Coronary artery (tissue), 2 donors: ENCODE measurements around the gene FERMT2.

Experiments used
- DNase-seq: peaks from one replicate; pipeline ENCODE4 v3.0.0-alpha.2; 2017; ENCODE audit warnings: low spot score
- H3K27ac ChIP-seq, 2 donors: fragments of 200-600 bp; sonication (generic); one replicate each; pipeline ENCODE4 v1.5.1; 2016 to 2019
- H3K4me3 ChIP-seq: fragments of 200-600 bp; sonication (generic); 2 replicates; pipeline ENCODE4 v1.5.1; 2016; ENCODE audit warnings: mild to moderate bottlenecking, moderate library complexity
- TF ChIP-seq, protein P1 (sequence below): fragments of 200-600 bp; sonication (generic); IDR thresholded peaks from one replicate; pipeline ENCODE4 v1.5.1; 2019; ENCODE audit warnings: antibody characterized with exemption

FERMT2 gene

DNA sequence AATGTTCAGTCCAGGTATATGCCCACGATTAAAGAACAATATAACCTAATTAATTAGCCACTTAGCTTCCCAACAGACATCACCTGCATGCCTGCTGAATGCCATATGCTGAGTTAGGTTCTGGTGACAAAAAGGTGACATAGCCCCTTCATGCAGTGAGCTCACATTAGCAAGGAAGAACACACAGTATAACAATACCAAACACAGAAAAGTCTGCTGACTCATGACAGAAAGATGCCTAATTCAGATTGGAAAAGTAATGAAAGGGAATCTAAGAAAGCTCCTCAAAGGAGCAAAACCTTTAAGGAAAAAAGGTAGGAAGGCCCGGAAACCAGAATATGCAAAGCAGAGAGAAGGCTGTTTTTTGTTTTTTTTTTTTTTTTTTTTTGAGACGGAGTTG, 59.0 kb downstream of the FERMT2 start:
- TF ChIP-seq, protein P1, sequence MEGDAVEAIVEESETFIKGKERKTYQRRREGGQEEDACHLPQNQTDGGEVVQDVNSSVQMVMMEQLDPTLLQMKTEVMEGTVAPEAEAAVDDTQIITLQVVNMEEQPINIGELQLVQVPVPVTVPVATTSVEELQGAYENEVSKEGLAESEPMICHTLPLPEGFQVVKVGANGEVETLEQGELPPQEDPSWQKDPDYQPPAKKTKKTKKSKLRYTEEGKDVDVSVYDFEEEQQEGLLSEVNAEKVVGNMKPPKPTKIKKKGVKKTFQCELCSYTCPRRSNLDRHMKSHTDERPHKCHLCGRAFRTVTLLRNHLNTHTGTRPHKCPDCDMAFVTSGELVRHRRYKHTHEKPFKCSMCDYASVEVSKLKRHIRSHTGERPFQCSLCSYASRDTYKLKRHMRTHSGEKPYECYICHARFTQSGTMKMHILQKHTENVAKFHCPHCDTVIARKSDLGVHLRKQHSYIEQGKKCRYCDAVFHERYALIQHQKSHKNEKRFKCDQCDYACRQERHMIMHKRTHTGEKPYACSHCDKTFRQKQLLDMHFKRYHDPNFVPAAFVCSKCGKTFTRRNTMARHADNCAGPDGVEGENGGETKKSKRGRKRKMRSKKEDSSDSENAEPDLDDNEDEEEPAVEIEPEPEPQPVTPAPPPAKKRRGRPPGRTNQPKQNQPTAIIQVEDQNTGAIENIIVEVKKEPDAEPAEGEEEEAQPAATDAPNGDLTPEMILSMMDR, result no peak
- Histone ChIP-seq H3K27ac (no peak overlapping the region), H3K4me3 (no peak overlapping the region)
- DNase-seq, result no peak

GRCh38 chr14:52888839-52889838, 61.7 kb downstream of the FERMT2 start:
- H3K27ac ChIP-seq, result no peak overlapping the region
- H3K4me3 ChIP-seq, result no peak overlapping the region
- TF ChIP-seq, protein P1, result no peak
- no peak for DNase-seq

DNA sequence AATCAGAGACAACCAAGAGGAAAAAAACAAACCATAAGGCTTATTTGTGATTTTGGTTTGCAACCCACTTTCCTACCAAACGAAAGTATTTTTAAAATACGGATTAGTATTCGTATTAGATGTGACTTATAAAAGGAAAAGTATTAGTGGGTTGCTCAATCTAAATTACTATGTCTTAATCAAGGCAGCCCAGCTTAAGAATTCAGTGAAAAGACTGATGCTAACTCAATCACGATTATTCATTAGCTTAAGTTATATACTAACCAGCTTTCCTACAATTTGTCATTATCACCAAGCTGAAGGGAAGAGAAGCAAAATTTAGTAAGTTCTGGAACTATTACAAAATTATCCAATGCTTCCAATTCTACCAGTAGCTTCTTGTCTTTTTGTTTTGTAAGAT, 62.7 kb downstream of the FERMT2 start:
- no peak overlapping the region for H3K4me3 ChIP-seq
- TF ChIP-seq, protein P1, result no peak
- no peak overlapping the region for H3K27ac ChIP-seq
- DNase-seq, result no peak

GRCh38 chr14:52885230-52885629, 65.6 kb downstream of the FERMT2 start:
- no peak overlapping the region for H3K4me3 ChIP-seq
- TF ChIP-seq, protein P1, result no peak
- no peak overlapping the region for H3K27ac ChIP-seq
- no peak for DNase-seq

GRCh38 chr14:52883658-52884057, 67.2 kb downstream of the FERMT2 start:
- H3K27ac ChIP-seq, result no peak overlapping the region
- no peak overlapping the region for H3K4me3 ChIP-seq
- TF ChIP-seq, protein P1, result no peak
- no peak for DNase-seq

GRCh38 chr14:52882824-52883223, 68.0 kb downstream of the FERMT2 start:
- DNase-seq, result no peak
- TF ChIP-seq, protein P1, result no peak
- no peak overlapping the region for H3K4me3 ChIP-seq
- H3K27ac ChIP-seq, result no peak overlapping the region

- no peak for DNase-seq
- TF ChIP-seq, protein P1, result no peak
- no peak overlapping the region for H3K4me3 ChIP-seq
- peak overlapping the region; percentile 59 to 73 for H3K27ac ChIP-seq
Measured at GRCh38 chr14:52879958-52880357, 70.9 kb downstream of the FERMT2 start.
